ENCODE data around the gene SYT1.
A peak's percentile ranks its signal among the peaks of the same experiment; 100 is the strongest.

SYT1 gene

DNA sequence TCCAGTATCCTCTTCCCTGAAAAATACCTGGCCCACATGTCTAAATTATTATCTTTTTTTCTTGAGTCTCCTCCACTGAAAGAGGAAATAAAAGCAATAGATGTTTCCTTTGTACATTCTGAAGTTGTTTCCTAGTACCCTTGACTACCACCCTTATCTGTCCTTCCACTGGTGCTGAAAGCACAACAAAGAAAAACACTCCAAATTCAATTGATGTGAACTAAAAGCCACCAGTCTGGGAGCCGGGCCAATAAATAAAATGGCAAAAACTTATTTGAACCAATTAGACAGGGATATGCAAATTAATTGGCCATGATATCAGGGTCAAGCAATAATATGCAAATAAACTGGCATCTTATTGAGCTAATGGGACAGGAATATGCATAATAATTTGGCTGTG lies 495.7 kb downstream of the SYT1 start:
- TF ChIP-seq, protein P1, sequence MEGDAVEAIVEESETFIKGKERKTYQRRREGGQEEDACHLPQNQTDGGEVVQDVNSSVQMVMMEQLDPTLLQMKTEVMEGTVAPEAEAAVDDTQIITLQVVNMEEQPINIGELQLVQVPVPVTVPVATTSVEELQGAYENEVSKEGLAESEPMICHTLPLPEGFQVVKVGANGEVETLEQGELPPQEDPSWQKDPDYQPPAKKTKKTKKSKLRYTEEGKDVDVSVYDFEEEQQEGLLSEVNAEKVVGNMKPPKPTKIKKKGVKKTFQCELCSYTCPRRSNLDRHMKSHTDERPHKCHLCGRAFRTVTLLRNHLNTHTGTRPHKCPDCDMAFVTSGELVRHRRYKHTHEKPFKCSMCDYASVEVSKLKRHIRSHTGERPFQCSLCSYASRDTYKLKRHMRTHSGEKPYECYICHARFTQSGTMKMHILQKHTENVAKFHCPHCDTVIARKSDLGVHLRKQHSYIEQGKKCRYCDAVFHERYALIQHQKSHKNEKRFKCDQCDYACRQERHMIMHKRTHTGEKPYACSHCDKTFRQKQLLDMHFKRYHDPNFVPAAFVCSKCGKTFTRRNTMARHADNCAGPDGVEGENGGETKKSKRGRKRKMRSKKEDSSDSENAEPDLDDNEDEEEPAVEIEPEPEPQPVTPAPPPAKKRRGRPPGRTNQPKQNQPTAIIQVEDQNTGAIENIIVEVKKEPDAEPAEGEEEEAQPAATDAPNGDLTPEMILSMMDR (IDR thresholded peaks at IDR 0.05; ENCODE audit: poor library complexity, severe bottlenecking): no peak
- Histone ChIP-seq H3K36me3 (ENCODE audit: low read depth) (no peaks in the 10 kb centered on the region), H3K27me3 (ENCODE audit: insufficient read depth, poor library complexity, severe bottlenecking) (no peaks in the 10 kb centered on the region), H3K4me1 (ENCODE audit: insufficient read depth, poor library complexity, severe bottlenecking) (no peaks in the 10 kb centered on the region), H3K9me3 (ENCODE audit: severe bottlenecking) (no peaks in the 10 kb centered on the region), H3K4me3 (ENCODE audit: severe bottlenecking) (no peak overlapping the region), H3K27ac (ENCODE audit: poor library complexity, severe bottlenecking) (no peak overlapping the region)
- ATAC-seq (ENCODE audit: low read depth): no peak
- no peak for DNase-seq (ENCODE audit: low spot score)

DNA sequence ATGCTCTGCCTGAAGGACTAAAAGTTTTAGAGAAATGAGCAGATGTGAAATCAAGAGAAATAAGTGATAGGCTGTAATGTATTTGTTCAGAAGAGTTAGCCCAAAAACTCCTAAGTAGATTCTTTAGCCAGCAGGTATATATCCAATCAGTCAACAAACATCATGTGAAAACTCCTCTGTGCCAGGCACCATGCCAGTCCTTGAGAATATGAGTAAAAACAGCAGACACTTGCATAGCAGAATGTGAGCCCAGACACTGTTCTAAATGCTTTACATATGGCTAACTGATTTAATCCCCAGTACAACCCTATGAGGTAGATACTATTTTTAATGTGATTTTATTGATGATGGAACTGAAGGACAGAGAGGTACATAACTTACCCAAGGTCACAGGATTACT lies 496.4 kb downstream of the SYT1 start:
- Histone ChIP-seq H3K4me1 (ENCODE audit: insufficient read depth, poor library complexity, severe bottlenecking) (no peaks in the 10 kb centered on the region), H3K9me3 (ENCODE audit: severe bottlenecking) (no peaks in the 10 kb centered on the region), H3K27ac (ENCODE audit: poor library complexity, severe bottlenecking) (no peak overlapping the region), H3K27me3 (ENCODE audit: insufficient read depth, poor library complexity, severe bottlenecking) (no peaks in the 10 kb centered on the region), H3K36me3 (ENCODE audit: low read depth) (no peaks in the 10 kb centered on the region), H3K4me3 (ENCODE audit: severe bottlenecking) (no peak overlapping the region)
- TF ChIP-seq, protein P1 (IDR thresholded peaks at IDR 0.05; ENCODE audit: poor library complexity, severe bottlenecking): no peak
- ATAC-seq (ENCODE audit: low read depth) (no peak), DNase-seq (ENCODE audit: low spot score) (no peak)

DNA sequence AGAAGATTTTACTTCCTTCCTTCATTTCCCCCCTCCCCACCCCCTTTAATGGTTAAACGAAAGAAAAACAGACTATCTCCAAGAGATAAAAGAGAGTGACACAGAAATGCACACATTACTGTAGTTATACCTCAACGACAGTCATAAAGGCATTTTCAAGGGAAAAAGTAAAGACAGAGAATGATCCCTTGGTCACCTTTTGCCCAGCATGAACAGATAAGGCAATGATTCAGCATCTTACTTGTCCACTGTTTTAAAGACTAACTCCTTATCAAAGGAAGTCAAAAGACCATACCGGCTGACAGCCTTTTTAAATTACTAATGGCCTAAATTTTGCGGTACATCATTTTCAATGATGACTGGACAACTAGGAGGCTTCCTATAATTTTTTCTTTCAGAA lies 499.6 kb downstream of the SYT1 start:
- ATAC-seq (ENCODE audit: low read depth): no peak
- Histone ChIP-seq H3K9me3 (ENCODE audit: severe bottlenecking) (no peaks in the 10 kb centered on the region), H3K27ac (ENCODE audit: poor library complexity, severe bottlenecking) (no peak overlapping the region), H3K36me3 (ENCODE audit: low read depth) (no peaks in the 10 kb centered on the region), H3K27me3 (ENCODE audit: insufficient read depth, poor library complexity, severe bottlenecking) (no peaks in the 10 kb centered on the region), H3K4me1 (ENCODE audit: insufficient read depth, poor library complexity, severe bottlenecking) (peaks cover 4% of the 10 kb centered on the region), H3K4me3 (ENCODE audit: severe bottlenecking) (no peak overlapping the region)
- TF ChIP-seq, protein P1 (IDR thresholded peaks at IDR 0.05; ENCODE audit: poor library complexity, severe bottlenecking): no peak
- DNase-seq (ENCODE audit: low spot score): no peak

DNA sequence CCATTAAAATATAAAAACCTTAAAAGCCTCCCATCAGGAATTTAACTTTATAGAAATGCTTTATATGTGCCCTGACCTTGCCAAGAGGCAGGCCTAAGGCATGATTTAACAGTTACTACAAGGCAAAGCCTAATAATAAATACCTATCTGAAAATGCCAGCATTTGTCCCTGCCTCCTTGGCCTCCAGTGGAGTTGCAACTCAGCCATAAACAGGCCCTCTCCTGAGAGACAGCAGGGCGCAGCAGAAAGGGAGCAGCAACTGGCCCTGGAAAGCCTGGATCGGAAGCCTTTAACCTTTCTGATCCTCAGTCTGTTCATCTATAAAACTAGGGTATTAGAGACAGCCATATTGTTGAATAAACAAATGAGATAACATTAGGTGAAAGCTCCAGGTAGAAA lies 501.8 kb downstream of the SYT1 start:
- no peaks in the 10 kb centered on the region for H3K27me3 ChIP-seq (ENCODE audit: insufficient read depth, poor library complexity, severe bottlenecking)
- H3K9me3 ChIP-seq (ENCODE audit: severe bottlenecking): no peaks in the 10 kb centered on the region
- peak overlapping the region; percentile 26 for H3K27ac ChIP-seq (ENCODE audit: poor library complexity, severe bottlenecking)
- no peak overlapping the region for H3K4me3 ChIP-seq (ENCODE audit: severe bottlenecking)
- H3K36me3 ChIP-seq (ENCODE audit: low read depth): no peaks in the 10 kb centered on the region
- ATAC-seq (ENCODE audit: low read depth) (no peak), DNase-seq (ENCODE audit: low spot score) (no peak)
- peaks cover 4% of the 10 kb centered on the region for H3K4me1 ChIP-seq (ENCODE audit: insufficient read depth, poor library complexity, severe bottlenecking)
- TF ChIP-seq, protein P1 (IDR thresholded peaks at IDR 0.05; ENCODE audit: poor library complexity, severe bottlenecking): no peak

DNA sequence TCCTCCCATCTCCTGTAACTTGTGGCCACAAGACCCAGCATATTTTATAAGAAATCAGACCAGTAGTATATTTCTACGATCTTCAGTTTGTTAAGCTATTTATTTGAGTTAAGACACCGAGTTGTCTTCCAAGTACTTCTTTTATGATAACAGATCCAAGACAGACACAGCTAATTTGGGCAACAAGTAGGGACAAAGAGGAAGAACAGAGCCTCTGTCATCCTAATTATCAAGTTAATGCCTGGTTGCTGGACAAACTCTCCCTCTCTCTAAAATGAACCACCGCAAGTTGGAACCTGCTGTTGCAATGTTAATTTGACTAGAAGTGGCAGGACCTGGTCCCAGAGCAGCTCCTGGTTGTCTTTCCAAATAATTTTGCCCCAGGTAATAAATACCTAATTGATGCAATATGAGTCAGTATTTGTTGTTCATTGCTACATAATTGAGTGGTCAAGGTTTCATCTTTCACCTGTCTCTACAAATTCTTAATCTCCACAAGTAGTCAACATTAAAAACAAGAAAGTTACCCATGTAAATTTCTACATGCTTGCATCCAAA lies 502.5 kb downstream of the SYT1 start:
- no peak overlapping the region for H3K4me3 ChIP-seq (ENCODE audit: severe bottlenecking)
- DNase-seq (ENCODE audit: low spot score) (no peak), ATAC-seq (ENCODE audit: low read depth) (peak; percentile 84)
- H3K9me3 ChIP-seq (ENCODE audit: severe bottlenecking): no peaks in the 10 kb centered on the region
- H3K36me3 ChIP-seq (ENCODE audit: low read depth): no peaks in the 10 kb centered on the region
- peak overlapping the region; percentile 26 for H3K27ac ChIP-seq (ENCODE audit: poor library complexity, severe bottlenecking)
- no peaks in the 10 kb centered on the region for H3K27me3 ChIP-seq (ENCODE audit: insufficient read depth, poor library complexity, severe bottlenecking)
- peaks cover 4% of the 10 kb centered on the region for H3K4me1 ChIP-seq (ENCODE audit: insufficient read depth, poor library complexity, severe bottlenecking)
- TF ChIP-seq, protein P1 (IDR thresholded peaks at IDR 0.05; ENCODE audit: poor library complexity, severe bottlenecking): no peak

Data from RWPE2 (cell line).